Smooth muscle cell (in vitro differentiated cells): ENCODE data around the gene SH3GLB2. TPM values are rescaled to one million over a fixed set of nuclear protein-coding genes. Genes with fewer than 3 reads are reported as not detected.

Experiments
- DNase-seq: peaks from one replicate; lab custom pipeline; 2025; ENCODE audit not compliant: unreplicated experiment; lab: John Stamatoyannopoulos, UW
- H2AFZ ChIP-seq: fragments of 200-600 bp; sonication (generic); 2 replicates; pipeline ENCODE4 v1.6.0; 2016; ENCODE audit warnings: antibody characterized with exemption, low read depth, mild to moderate bottlenecking
- H3F3A ChIP-seq: fragments of 200-600 bp; sonication (generic); 2 replicates; pipeline ENCODE4 v1.6.0; 2017; ENCODE audit warnings: antibody characterized with exemption, low read depth
- H3K27ac ChIP-seq: fragments of 200-600 bp; sonication (generic); 2 replicates; pipeline ENCODE4 v1.5.1; 2016; ENCODE audit warnings: low read depth, mild to moderate bottlenecking
- H3K27me3 ChIP-seq: fragments of 200-600 bp; sonication (generic); 2 replicates; pipeline ENCODE4 v1.6.1; 2016; ENCODE audit warnings: low read depth, mild to moderate bottlenecking
- H3K36me3 ChIP-seq: fragments of 200-600 bp; sonication (generic); 2 replicates; pipeline ENCODE4 v1.5.1; 2016; ENCODE audit warnings: low read depth
- H3K4me1 ChIP-seq: fragments of 200-600 bp; sonication (generic); 2 replicates; pipeline ENCODE4 v1.5.1; 2016; ENCODE audit warnings: low read depth
- H3K4me2 ChIP-seq: fragments of 200-600 bp; sonication (generic); 2 replicates; pipeline ENCODE4 v1.6.0; 2016; ENCODE audit warnings: mild to moderate bottlenecking
- H3K4me3 ChIP-seq: fragments of 200-600 bp; sonication (generic); 2 replicates; pipeline ENCODE4 v1.5.1; 2016; ENCODE audit warnings: mild to moderate bottlenecking
- H3K79me2 ChIP-seq: fragments of 200-600 bp; sonication (generic); 2 replicates; pipeline ENCODE4 v1.6.0; 2016; ENCODE audit warnings: low read depth, mild to moderate bottlenecking
- H3K9ac ChIP-seq: fragments of 200-600 bp; sonication (generic); 2 replicates; pipeline ENCODE4 v1.6.0; 2016; ENCODE audit warnings: low read depth
- H3K9me3 ChIP-seq: fragments of 200-600 bp; sonication (generic); replicated peaks from 2 replicates; pipeline ENCODE4 v1.5.1; 2016; ENCODE audit warnings: low read depth
- H4K20me1 ChIP-seq: fragments of 200-600 bp; sonication (generic); 2 replicates; pipeline ENCODE4 v1.6.0; 2016; ENCODE audit warnings: low read depth
- WGBS: methylation state at CpG from one replicate; pipeline ENCODE4 v1.1.7; 2016; ENCODE audit warnings: low lambda C conversion rate; 5-methylcytosine and 5-hydroxymethylcytosine counted together
- polyA plus RNA-seq: library from polyadenylated mRNA; unstranded; fragments of >200 nt; fragmentation: Nextera tagmentation; extraction: Ambion mirVana; gene quantifications from 2 replicates; pipeline ENCODE4 v1.2.1, GENCODE V29; 2016
- total RNA-seq: library from RNA; depleted of rRNA; stranded (reverse); fragments of >200 nt; gene quantifications from 2 replicates; pipeline ENCODE4 v1.2.3, GENCODE V29; 2014
- TF ChIP-seq, protein P1 (sequence below): fragments of 200-600 bp; sonication (generic); IDR thresholded peaks from 2 replicates; pipeline ENCODE4 v1.5.1; 2017; ENCODE audit warnings: borderline replicate concordance, mild to moderate bottlenecking, antibody characterized with exemption; ENCODE audit not compliant: insufficient read depth, poor library complexity, severe bottlenecking

Gene SH3GLB2
- total and polyA plus RNA-seq, 2 experiments from 2014 or later = 31.9 to 44.8 TPM

DNA sequence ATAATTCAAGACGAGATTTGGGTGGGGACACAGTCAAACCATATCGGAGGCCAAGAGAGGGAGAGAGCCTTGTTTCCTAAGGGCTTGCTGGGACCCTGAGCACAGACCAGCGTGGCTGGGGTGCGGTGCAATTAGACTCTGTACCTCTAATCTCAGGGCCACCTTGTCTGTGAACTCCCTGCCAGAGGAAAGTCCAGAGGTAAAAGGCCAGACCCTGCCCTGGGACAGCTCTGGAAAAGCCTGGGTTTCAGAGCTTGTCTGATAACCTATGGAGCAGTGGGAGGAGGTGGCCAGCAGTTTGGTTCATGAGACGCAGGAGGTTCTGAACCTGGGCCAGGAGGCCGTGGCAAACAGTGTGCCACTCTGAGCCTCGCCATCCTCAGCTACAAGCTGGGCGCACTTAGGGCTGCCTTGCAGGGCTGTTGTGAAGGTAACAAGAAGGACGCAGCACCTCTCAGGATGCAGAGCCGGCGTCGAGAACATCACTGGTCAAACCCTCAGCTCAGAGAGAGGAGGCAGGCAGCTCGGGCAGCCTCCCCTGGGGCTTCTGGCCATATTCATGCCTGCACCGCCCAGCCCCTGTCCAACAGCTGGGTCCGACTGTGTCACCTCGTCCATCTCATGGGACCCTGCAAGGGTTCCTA is 48.0 kb upstream of the SH3GLB2 start:
- H2AFZ ChIP-seq = no peak overlapping the region
- H3K4me2 ChIP-seq = no peak overlapping the region
- H3K9me3 ChIP-seq = no peaks in the 10 kb centered on the region
- no peak overlapping the region for H3K4me3 ChIP-seq
- 91% methylated on average over 16 of the region's 16 CpGs for WGBS
- TF ChIP-seq, protein P1, sequence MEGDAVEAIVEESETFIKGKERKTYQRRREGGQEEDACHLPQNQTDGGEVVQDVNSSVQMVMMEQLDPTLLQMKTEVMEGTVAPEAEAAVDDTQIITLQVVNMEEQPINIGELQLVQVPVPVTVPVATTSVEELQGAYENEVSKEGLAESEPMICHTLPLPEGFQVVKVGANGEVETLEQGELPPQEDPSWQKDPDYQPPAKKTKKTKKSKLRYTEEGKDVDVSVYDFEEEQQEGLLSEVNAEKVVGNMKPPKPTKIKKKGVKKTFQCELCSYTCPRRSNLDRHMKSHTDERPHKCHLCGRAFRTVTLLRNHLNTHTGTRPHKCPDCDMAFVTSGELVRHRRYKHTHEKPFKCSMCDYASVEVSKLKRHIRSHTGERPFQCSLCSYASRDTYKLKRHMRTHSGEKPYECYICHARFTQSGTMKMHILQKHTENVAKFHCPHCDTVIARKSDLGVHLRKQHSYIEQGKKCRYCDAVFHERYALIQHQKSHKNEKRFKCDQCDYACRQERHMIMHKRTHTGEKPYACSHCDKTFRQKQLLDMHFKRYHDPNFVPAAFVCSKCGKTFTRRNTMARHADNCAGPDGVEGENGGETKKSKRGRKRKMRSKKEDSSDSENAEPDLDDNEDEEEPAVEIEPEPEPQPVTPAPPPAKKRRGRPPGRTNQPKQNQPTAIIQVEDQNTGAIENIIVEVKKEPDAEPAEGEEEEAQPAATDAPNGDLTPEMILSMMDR = no peak
- no peak for DNase-seq
- H3K4me1 ChIP-seq = no peaks in the 10 kb centered on the region
- H4K20me1 ChIP-seq = no peaks in the 10 kb centered on the region
- no peaks in the 10 kb centered on the region for H3F3A ChIP-seq
- H3K27ac ChIP-seq = no peak overlapping the region
- H3K36me3 ChIP-seq = no peaks in the 10 kb centered on the region
- H3K9ac ChIP-seq = no peak overlapping the region
- H3K27me3 ChIP-seq = no peaks in the 10 kb centered on the region
- no peaks in the 10 kb centered on the region for H3K79me2 ChIP-seq

DNA sequence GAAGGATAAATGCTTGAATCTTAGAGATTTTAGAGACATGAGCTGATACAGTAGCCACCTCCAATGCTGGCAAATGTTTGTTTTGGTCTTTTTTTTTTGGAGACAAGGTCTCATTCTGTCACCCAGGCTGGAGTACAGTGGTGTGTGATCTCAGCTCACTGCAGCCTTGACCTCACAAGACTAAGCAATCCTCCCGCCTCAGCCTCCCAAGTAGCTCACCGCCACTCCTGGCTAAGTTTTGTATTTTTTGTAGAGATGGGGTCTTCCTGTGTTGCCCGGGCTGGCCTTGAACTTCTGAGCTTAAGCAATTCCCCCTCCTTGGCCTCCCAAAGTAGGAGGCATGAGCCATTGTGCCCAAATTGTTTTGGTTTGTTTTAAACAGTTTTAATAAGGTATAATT is 46.0 kb upstream of the SH3GLB2 start:
- Histone ChIP-seq H3K4me2 (no peak overlapping the region), H4K20me1 (no peaks in the 10 kb centered on the region), H3K79me2 (no peaks in the 10 kb centered on the region), H3K9ac (no peak overlapping the region), H3K27me3 (no peaks in the 10 kb centered on the region), H3K9me3 (no peaks in the 10 kb centered on the region), H3K4me3 (no peak overlapping the region), H3K27ac (no peak overlapping the region), H3F3A (no peaks in the 10 kb centered on the region), H3K36me3 (no peaks in the 10 kb centered on the region), H2AFZ (no peak overlapping the region), H3K4me1 (no peaks in the 10 kb centered on the region)
- TF ChIP-seq, protein P1 = no peak
- DNase-seq = no peak
- 96% methylated on average over 3 of the region's 3 CpGs for WGBS

DNA sequence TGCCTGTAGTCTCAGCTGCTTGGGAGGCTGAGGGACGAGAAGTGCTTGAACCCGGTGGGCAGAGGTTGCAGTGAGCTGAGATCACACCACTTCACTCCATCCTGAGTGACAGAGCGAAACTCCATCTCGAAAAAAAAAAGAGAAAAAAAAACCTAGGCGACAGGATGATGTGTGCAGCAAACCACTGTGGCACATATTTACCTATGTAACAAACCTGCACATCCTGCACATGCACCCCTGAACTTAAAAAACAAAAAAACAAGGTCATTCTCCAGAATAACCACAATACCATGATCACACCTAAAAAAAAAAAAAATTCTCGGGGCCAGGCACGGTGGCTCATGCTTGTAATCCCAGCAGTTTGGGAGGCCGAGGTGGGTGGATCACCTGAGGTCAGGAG is 45.3 kb upstream of the SH3GLB2 start:
- no peaks in the 10 kb centered on the region for H3K27me3 ChIP-seq
- H3K9me3 ChIP-seq = no peaks in the 10 kb centered on the region
- no peak overlapping the region for H3K4me3 ChIP-seq
- 98% methylated on average over 8 of the region's 8 CpGs for WGBS
- TF ChIP-seq, protein P1 = no peak
- H2AFZ ChIP-seq = no peak overlapping the region
- H3F3A ChIP-seq = no peaks in the 10 kb centered on the region
- no peaks in the 10 kb centered on the region for H3K36me3 ChIP-seq
- H3K4me2 ChIP-seq = no peak overlapping the region
- no peaks in the 10 kb centered on the region for H4K20me1 ChIP-seq
- no peaks in the 10 kb centered on the region for H3K4me1 ChIP-seq
- no peaks in the 10 kb centered on the region for H3K79me2 ChIP-seq
- DNase-seq = no peak
- no peak overlapping the region for H3K9ac ChIP-seq
- H3K27ac ChIP-seq = no peak overlapping the region

DNA sequence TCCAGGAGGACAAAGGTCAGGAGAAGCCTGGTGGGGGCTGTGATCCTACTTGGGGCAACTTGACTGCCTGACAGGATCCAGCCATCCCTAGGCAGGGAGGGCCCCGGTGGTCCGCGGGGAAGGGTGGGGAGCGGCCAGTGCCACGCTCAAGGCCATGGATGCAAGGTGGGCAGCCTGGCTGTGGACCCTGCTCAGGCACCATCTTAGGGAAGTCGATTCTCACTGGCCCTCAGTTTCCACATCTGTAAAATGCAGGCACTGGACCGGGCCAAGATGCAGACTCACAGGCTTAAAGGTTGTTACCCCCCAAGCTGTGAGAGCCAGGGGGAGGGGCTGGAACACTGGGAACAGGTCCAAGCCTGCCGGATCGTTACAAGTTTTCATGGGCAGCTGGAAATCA is 44.0 kb upstream of the SH3GLB2 start:
- Histone ChIP-seq H3K27ac (no peak overlapping the region), H3K9ac (no peak overlapping the region), H3K79me2 (no peaks in the 10 kb centered on the region), H3K27me3 (no peaks in the 10 kb centered on the region), H3K4me3 (no peak overlapping the region), H3F3A (no peaks in the 10 kb centered on the region), H3K4me2 (no peak overlapping the region), H3K9me3 (no peaks in the 10 kb centered on the region), H3K4me1 (no peaks in the 10 kb centered on the region), H4K20me1 (no peaks in the 10 kb centered on the region), H3K36me3 (no peaks in the 10 kb centered on the region), H2AFZ (no peak overlapping the region)
- TF ChIP-seq, protein P1 = no peak
- DNase-seq = no peak
- WGBS = 80% methylated on average over 9 of the region's 9 CpGs
